HL-60 (cell line): ENCODE measurements around the gene NARF.

ENCODE experiments used
- DNase-seq, 2 experiments: peaks; one replicate each; pipeline ENCODE4 v3.0.0-alpha.2; 2010 to 2020; ENCODE audit warnings: low read depth in 1 of 2, low spot score in 1 of 2
- H3K27ac ChIP-seq: fragments of 250-450 bp; sonication (Bioruptor Pico); replicated peaks from 2 replicates; pipeline ENCODE4 v1.5.1; 2020; ENCODE audit warnings: mild to moderate bottlenecking, moderate library complexity
- H3K27me3 ChIP-seq: fragments of 250-450 bp; sonication (Bioruptor Pico); 2 replicates; pipeline ENCODE4 v1.5.1; 2021; ENCODE audit warnings: mild to moderate bottlenecking, moderate library complexity; ENCODE audit not compliant: insufficient read depth, poor library complexity, severe bottlenecking
- H3K4me3 ChIP-seq: replicated peaks from 2 replicates; pipeline ENCODE4 v1.5.1; 2011; ENCODE audit warnings: mild to moderate bottlenecking, control low read depth, low read length; ENCODE audit not compliant: insufficient read depth
- CTCF ChIP-seq: IDR thresholded peaks from one replicate; pipeline ENCODE4 v1.5.1; 2011; ENCODE audit warnings: low read length, control low read depth, inconsistent platforms; ENCODE audit not compliant: insufficient read depth
- GABPA ChIP-seq: IDR thresholded peaks from 2 replicates; pipeline ENCODE4 v1.6.1; 2012; ENCODE audit warnings: low read depth
- POLR2AphosphoS5 ChIP-seq: IDR thresholded peaks from 2 replicates; pipeline ENCODE4 v1.6.1; 2012; ENCODE audit warnings: low read depth
- SPI1 ChIP-seq: IDR thresholded peaks from 2 replicates; pipeline ENCODE4 v1.6.1; 2012; ENCODE audit warnings: low read depth, mild to moderate bottlenecking, borderline replicate concordance
- TF ChIP-seq, protein P1 (sequence below): IDR thresholded peaks from 2 replicates; pipeline ENCODE4 v1.6.1; 2012; ENCODE audit warnings: low read depth; ENCODE audit not compliant: insufficient replicate concordance

NARF gene

GRCh38 chr17:82439829-82440365 is 18.6 kb upstream of the NARF start:
- TF ChIP-seq SPI1 (no peak), CTCF (no peak), POLR2AphosphoS5 (no peak), GABPA (no peak)
- TF ChIP-seq, protein P1, sequence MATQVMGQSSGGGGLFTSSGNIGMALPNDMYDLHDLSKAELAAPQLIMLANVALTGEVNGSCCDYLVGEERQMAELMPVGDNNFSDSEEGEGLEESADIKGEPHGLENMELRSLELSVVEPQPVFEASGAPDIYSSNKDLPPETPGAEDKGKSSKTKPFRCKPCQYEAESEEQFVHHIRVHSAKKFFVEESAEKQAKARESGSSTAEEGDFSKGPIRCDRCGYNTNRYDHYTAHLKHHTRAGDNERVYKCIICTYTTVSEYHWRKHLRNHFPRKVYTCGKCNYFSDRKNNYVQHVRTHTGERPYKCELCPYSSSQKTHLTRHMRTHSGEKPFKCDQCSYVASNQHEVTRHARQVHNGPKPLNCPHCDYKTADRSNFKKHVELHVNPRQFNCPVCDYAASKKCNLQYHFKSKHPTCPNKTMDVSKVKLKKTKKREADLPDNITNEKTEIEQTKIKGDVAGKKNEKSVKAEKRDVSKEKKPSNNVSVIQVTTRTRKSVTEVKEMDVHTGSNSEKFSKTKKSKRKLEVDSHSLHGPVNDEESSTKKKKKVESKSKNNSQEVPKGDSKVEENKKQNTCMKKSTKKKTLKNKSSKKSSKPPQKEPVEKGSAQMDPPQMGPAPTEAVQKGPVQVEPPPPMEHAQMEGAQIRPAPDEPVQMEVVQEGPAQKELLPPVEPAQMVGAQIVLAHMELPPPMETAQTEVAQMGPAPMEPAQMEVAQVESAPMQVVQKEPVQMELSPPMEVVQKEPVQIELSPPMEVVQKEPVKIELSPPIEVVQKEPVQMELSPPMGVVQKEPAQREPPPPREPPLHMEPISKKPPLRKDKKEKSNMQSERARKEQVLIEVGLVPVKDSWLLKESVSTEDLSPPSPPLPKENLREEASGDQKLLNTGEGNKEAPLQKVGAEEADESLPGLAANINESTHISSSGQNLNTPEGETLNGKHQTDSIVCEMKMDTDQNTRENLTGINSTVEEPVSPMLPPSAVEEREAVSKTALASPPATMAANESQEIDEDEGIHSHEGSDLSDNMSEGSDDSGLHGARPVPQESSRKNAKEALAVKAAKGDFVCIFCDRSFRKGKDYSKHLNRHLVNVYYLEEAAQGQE, result no peak
- peak overlapping the region; percentile 77 for H3K27ac ChIP-seq
- H3K27me3 ChIP-seq, result no peaks in the 10 kb centered on the region

GRCh38 chr17:82440469-82440981 is 18.0 kb upstream of the NARF start:
- TF ChIP-seq SPI1, result peak; percentile 42; the same call in 1 of the 2 replicates
- TF ChIP-seq, protein P1, result no peak
- no peak for TF ChIP-seq CTCF
- TF ChIP-seq GABPA, result no peak
- TF ChIP-seq POLR2AphosphoS5, result peak; percentile 53

More at GRCh38 chr17:82439829-82440365, 18.6 kb upstream of the NARF start:
- no peak for DNase-seq
- H3K4me3 ChIP-seq, result no peak overlapping the region

DNA sequence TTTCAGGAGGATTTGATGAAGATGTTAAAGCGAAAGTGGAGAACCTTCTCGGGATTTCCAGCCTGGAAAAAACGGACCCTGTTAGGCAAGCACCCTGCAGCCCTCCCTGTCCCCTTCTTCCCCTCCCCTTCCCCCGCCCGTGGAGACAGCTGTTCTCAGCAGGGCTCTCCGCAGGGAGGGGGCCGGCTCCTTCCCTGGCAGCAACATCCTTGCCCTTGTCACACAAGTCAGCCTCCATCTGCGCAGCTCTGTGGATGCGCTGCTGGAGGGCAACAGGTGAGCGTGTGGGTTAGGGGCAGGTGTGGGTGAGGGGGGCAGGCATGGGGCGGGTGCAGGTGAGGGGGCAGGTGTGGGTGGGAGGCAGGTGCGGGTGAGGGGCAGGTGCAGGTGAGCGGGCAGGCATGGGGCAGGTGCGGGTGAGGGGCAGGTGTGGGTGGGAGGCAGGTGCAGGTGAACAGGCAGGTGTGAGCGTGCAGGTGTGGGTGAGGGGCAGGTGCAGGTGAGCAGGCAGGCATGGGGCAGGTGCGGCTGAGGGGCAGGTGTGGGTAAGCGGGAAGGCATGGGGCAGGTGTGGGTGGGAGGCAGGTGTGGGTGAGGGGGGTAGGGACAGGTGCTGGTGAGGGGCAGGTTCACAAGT is 17.4 kb upstream of the NARF start:
- peak in 1 of 2 experiments; percentile 69 for DNase-seq
- Histone ChIP-seq H3K27me3 (no peaks in the 10 kb centered on the region), H3K4me3 (peak overlapping the region; percentile 27), H3K27ac (peak overlapping the region; percentile 77)
- TF ChIP-seq POLR2AphosphoS5, result no peak
- no peak for TF ChIP-seq GABPA
- no peak for TF ChIP-seq SPI1
- TF ChIP-seq, protein P1, result no peak
- TF ChIP-seq CTCF, result no peak

More at GRCh38 chr17:82440469-82440981, 18.0 kb upstream of the NARF start:
- Histone ChIP-seq H3K27ac (peak overlapping the region; percentile 77), H3K4me3 (peak overlapping the region; percentile 27), H3K27me3 (no peaks in the 10 kb centered on the region)
- DNase-seq, result peak in 1 of 2 experiments; percentile 75
